HG03039 (cell line): ENCODE results near the gene FAIM2.
"Not testable (repeated sequence)": the region's sequence is repeated elsewhere in the genome, so short reads cannot be mapped to it uniquely, and the experiment has no call there.

Experiments used
- ATAC-seq: cut with Tn5 transposase; IDR thresholded peaks from one replicate; pipeline ENCODE4 v1.9.1; 2021; ENCODE audit warnings: mild to moderate bottlenecking, moderate library complexity; ENCODE audit not compliant: unreplicated experiment

Gene FAIM2

DNA sequence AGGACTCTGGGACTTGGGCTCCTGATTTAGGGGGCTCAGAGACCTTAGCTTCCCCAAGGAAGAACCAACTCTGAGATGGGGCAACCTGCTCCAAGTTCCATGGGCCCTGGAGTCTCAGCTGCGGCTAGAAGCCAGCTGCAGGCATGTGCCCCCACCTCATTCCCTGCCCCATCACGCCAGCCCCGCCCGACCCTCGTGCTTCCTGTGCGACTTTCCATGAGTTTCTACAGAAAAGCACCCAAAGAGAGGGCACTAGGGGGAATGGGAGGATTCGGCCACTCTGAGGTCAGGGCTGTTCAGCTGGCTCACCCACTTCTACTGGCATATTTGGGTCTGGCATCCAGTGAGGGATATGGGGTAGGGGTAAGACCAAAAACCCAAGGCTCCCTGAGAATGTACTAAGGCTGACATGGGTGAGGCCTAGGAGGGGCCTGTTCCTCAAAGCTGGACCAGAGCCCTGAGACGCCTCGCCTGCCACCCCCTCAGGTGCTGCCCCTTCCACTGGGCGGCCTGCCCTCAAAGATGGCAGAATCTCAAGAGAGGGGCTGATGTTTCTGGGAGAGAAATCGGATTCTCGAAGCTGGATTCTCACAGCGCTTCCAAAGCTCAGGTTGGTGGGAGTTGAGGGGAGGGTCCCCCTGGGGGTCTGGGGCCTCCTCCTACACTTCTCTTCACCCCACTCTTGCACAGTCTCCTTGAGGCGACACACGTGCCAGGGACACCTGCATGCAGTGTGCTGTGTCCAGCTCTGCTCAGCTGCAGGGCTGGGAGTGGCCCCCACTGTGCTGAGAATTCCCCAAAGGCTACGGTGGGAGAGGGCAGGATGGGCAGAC lies 22.1 kb downstream of the FAIM2 start:
- ATAC-seq = no peak

DNA sequence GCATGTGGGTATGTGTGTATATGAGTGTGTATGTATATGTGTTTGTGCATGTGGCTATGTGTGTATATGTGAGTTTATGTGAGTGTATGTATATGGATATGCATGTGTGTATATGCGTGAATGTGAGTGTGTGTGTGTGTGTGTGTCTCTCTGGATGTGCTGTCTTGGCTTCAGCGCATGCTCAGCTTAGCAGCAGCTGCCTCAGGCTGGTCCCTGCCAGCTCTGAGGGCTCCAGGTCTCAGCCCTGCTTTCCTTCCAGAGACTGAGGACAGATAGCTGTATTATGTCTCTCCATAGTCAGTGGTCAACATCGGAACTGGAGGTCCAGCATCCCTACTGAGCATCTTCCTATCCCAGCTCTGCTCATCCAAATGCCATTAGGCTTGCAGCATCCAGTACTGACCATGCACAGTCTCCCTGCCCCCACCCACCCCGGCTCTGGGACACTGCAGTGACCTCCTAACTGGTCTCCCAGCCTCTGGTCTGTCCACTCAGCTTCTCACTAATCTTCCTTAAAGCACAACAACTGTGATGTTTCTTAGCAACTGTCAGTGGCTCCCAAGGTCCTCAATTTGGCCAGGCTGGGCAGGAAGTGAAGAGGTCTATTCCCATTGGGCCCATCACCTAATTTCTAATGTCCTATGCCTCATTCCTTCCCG lies 22.8 kb downstream of the FAIM2 start:
- ATAC-seq = no peak

DNA sequence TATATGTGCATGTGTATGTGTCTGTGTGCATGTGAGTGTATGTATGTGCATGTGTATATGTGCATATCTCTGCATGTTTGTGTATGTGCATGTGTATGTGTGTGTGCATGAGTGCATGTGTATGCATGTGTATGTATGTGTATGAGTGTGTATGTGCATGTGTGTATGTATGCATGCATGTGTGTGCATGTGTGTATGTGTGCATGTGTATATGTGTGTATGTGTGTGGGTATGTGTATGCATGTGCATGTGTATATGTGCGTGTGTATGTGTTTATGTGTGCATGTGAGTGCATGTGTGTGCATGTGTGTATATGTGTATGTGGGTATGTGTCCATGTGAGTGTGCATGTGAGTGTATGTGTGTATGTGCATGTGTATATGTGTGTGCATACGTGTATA lies 24.6 kb downstream of the FAIM2 start:
- ATAC-seq = not testable (repeated sequence)

DNA sequence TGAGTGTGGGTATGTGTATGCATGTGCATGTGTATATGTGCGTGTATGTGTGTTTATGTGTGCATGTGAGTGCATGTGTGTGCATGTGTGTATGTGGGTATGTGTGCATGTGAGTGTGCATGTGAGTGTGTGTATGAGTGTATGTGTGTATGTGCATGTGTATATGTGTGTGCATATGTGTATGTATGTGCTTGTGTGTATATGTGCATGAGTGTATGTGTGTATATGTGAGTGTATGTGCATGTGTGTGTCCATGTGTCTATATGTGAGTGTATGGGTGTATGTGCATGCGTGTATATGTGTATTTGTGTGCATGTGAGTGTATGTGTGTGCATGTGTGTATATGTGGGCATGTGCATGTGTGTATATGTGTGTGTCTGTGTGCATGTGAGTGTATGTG lies 25.7 kb downstream of the FAIM2 start:
- no peak for ATAC-seq

DNA sequence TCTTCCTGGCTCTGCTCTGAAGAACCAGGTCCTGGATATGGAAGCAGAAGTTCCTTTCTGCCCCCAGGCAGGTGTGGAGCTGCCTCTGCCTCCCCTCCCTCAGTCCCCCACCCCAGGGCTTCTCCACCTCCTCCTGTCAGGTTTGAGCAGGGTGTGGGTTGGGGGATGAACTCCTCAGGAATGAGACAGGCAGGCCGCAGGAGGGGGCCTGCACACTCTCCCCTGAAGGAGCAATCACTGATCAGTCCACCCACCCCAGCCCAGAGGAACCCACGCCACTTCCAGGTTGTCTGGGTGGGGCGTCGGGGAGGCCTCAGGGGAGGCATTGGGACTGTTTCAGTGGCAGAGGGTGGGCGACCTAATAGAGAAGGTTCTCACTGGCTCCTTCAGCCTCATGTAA lies 26.6 kb downstream of the FAIM2 start:
- ATAC-seq = no peak

DNA sequence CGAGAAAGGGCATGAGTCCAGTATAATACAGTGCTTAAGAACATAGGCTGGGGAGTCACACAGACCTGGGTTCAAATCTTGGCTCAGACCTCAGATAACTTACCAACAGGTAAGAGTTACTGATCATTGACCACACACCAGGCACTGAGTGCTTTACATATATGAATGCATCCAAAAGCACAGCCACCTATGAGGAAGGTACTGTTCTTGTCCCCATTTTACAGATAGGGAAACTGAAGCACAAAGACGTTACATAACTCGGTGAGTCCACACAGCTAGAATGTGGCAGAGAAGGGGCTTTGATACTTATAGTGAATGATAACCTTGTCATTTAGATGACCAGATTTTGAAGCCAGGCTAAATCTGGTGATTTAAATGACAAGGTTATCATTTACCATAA lies 27.6 kb downstream of the FAIM2 start:
- ATAC-seq = no peak

DNA sequence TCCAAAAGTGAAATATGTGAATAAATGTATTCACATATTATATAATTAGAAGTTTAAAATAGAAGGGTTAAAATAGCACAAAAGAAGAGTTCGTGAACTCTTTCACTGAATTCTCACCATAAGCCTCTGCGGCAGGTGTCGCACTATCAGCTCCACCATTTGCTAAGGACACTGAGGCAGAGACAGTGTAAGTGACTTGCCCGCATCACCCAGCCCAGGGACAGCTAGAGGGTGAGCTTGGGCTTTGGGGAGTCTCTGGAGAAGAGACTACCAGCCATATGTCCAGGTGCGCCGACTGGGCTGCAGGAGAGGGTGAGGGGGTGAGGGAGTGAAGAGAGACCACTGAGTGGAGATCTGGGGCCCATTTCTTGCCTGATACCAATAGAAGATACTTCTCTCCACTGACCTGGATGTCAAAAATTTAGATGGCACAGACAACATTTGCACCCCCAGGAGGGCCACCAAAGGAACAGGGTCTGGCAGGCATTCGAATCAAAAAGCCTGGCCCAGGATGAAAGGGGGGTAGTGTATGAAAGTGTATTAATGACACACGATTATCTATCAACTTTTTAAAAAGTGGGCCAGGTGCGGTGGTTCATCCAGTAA lies 28.5 kb downstream of the FAIM2 start:
- ATAC-seq = no peak

DNA sequence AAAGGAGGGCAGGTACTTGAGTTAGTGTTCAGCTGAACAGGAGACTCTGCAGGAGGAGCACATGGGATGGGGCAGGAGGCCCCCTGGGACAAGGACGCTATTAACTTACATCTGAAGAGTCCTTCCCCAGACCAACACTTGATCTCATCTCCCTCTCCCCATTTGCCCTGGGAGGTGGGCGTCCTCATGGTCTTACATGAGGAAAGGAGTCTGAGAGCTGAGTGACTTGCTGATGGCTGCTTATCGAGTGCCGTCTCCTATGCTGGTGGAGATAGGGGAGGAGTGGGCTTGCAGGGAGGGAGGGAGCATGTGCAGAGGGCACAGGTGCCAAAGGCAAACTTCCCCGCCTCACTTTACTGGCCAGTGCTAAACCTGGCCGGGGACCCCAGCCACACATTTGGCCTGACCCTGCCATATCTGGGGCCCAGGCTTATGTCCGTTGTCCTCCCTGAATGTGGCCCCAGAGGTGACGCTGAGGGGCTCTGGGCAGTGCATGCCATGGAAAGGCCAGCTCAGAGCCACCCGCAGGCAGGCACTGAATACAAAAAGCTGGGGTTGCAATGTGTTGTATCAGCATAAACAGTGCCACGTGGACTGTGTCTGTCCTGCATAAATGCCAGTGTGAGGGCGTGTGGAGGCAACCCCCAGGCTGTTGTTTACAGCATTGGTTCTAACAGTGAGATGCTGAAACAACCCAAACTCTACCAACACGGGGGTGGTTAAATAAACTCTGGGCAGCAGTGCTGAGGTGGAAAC lies 29.4 kb downstream of the FAIM2 start:
- no peak for ATAC-seq

DNA sequence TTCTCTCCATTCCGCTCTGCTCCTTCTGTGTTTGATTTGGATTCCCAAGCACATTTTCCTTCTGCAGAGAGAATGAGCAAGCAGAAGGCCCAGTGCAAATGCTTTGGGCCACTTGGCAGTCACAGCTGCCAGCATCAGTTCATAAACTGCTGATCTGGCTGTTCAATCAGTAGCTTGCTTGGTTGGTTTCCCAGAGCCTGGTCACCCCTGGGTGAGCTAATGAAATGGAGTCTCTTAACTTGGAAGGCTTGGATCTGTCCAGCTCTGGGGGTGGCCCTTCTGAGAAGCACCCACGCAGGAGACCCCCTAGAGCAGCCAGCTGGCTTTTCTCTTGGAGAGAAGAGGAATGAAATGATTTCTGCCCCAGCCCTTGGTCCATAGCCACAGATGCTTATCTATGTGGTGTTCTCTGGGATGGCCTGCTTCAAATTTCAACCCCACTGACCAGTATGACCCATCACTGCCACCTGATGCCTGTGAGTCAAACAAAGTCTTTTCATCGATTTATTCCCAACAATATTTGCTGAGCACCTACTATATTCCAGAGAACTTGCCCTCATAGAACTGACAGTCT lies 30.3 kb downstream of the FAIM2 start:
- no peak for ATAC-seq

DNA sequence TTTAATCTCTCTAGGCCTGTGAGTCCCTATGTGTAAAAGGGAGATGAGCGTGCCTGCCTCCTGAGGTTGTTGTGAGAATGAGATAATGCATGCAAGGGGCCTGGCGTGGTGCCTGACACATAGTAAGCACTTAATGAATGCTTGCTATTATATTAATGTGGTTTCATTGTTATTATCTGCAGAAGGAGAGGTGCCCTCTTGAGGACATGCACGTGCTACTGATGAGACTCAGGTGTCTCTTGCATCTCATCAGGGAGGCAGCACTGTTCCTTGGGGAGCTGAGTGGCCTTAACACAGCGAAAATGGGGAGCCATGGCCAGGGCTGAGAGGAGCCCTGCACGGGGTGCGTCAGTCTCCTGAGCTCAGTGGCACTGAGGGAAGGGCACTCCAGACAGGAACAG lies 30.9 kb downstream of the FAIM2 start:
- ATAC-seq = no peak

DNA sequence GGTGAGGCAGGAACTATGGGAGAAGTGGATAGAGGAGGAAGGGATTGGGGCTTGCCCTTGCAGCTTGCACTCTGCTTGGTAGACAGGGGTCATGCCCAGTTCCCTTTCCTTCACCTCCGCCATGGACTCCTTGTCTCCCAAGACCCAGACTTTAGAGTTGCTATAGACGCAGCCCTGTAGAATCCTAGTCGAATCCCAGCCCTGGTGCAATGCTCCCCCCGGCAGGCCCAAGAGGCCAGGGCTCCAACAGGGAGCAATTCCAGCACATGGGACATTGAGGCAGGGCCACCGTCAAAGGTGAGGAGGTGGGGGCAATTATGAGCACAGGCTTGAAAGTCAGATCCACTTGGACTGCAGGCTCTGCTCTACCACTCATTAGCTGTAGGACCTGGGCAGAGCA lies 31.3 kb downstream of the FAIM2 start:
- no peak for ATAC-seq

DNA sequence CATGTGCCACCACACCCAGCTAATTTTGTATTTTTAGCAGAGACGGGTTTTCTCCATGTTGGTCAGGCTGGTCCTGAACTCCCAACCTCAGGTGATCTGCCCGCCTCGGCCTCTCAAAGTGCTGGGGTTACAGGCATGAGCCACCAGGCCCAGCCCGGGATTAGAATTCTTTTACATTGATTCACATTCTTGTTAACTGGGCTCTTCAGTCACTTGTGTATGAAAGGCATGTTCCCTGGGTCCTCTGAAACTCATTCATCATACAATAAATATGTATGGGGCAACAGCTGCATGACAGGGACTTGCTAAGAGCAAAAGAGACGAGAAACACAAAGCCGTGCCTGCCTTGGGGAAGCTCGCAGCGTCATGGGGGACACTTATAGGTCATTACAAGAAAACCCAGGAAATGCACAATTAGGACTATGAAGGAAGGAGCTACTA lies 31.9 kb downstream of the FAIM2 start:
- ATAC-seq = not testable (repeated sequence)

DNA sequence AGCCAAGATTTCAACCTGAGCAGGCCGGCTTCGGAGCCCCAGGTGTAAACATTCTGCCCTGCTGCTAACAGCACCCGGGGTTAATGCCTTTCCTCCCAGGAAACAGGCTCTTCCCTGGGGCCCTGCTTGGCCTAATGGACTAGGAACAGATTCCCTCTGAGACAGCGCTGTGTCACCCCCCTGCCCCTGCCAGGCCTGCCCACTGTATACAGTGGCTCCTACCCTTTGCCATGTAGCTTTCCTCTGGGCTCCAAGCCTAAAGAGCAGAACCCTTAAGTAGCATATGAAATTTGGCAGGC lies 32.5 kb downstream of the FAIM2 start:
- ATAC-seq = no peak

DNA sequence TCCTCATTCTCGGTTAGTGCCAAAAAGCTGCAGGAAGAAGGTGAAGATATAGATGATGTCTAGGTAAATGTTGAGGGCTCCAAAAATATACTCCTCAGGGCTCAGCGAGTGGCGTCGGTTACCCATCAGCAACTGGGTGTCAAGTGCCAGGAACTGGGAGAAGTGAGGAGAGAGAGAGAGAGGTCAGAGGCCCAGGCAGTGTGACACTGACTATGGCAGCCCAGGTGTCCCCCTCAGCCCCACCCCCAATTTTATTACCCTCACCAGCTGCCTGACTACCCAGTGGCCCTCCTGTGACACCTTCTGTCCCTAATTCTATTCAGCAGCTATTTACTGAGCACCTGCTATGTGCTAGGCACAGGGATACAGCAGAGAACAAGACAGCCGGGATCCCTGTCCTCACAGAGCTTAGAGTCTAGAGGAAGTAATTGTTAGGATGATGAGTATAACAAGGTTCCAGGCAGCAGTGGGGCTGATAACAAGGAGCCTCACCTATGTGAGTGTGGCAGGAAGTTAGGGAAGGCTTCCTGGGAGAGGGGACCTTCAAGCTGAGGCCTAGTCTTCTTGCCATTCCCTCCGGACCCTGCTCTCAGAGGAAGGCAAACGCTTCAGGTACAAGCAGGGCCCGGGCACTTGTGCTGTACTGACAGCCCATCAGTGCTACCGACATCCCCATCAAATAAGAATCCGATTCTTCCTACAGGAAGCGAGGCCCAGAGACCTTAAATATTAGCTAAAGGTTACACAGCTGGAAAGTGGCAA lies 33.0 kb downstream of the FAIM2 start:
- no peak for ATAC-seq

DNA sequence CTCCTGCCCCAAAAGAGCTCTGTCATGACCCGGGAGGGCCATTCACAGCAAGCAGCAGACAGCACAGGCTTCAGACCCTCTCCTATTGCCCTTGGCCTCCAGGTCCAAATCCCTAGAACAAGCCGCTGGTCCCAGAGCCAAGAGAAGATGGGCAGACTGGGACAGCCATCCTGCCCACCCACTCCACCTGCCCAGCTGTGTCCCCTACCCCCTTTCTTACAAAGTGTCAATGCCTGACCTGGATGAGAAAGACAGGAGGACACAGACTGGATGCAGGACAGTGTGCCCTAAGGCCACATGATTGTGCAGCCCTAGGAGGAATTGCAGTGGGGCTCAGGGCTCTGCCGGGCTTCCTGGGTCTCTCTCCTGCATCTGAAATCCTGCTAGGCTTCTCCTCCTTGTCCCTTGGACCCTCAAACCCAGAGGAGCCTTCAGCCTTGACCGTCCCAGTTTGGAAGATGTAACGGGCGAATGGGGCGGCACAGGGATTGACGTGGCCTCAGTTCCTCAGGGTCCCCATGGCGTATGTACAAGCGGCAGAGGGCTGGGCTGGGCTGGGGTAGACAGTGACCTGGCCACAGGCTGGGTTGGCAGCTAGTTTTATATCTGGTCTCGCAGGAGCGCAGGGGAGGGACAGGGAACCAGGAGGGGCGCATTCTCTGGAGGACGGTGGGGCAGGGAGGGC lies 33.7 kb downstream of the FAIM2 start:
- ATAC-seq = no peak

DNA sequence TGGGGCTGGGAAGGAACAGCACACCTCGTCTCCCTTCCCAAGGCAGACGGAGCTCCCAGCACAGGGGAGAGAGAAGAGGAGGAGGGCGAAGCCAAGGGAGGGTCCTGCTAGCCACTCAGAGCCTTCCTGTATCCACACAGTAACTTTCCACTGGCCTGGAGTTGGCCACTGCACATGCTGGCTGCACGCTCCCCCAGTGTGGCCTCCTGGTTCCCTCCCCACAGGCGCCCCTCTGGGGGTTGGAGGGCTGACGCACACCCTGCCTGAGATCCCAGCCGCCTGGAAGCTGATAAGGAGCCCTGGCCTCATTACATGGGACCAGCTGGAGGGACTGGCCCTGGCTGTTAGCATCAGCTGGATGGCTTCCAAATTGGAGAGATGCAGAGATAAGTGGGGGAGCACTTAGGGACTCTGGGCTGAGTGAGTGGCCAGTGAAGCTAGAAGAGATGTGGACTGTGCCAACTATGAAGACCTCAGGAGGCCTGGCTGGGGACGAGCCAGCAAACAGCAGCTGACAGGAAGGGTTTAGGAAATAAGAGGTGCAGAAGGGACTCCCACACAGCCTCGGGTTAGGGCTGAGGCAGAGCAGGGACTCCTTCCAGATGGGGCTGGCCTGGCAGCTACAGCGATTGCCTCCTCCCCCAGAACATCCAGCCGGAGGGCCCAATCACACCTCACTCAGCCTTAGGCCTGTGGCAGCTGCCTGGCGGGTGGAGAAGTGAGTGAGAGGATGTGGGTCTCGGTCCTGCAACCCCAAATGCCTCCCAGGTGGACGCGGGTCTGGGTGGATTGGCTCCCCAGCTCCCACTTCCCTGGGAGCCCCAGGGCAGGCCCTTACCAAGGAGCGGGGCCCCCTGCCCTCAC lies 34.5 kb downstream of the FAIM2 start:
- no peak for ATAC-seq

DNA sequence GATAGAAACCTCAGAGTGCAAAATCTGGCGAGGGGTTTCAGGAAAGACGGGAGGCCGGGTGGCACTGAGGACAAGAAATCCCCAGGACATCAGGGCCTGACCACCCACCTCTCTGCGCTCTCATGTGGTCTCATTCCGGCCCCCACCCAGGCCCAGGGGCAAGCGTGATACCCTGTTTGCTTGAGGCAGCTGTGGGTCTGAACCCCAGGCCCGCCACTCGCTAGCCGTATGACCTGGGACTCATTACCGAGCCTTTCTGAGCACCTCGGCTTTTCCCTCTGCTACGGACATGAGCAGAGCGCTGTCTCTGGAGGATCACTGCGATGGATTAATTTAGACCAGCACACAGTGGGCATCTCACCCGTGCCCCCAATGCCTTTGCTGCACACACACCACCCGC lies 35.3 kb downstream of the FAIM2 start:
- no peak for ATAC-seq

DNA sequence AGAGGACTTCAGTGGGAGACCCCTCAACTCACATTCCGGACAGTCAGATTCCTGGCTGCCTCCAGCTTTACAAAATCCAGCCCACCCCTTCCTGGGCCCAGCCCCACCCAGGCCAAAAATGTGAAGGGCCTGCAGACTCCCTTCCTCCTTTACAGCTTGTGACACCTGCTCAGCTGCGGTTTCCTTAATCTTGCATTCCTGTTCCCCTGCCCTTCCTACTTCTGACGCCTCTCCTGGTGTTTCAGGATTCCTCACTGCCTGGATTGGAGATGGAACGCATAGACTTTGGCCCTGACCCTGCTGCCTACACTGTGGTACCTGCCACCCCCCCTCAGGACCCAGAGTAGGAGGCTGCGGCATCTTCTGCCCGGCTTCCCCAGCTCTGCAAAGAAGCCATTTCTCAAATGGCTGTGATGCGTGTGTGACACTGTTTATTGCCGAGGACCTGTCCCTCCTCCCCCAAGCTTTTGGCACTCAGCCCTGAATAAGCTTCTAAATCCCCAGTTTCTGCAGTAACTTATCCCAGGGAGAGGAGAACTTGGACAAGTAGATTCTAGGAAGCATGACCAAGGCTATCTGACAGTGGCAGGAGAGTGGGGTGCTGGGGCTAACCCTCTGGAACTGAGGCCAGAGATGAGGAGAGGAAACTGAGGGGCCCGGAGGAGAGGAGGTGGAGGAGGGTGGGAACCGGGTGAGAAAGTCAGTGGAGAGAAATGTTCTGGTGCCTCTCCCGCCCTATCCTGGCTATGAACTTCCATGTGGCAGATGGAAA lies 35.9 kb downstream of the FAIM2 start:
- no peak for ATAC-seq
